COLO668 (cell line): Measurements from ENCODE around the gene LNX1.

ENCODE experiments used
- DNase-seq: peaks from one replicate; lab custom pipeline; 2025; ENCODE audit not compliant: unreplicated experiment; lab: John Stamatoyannopoulos, UW

Gene LNX1

DNA sequence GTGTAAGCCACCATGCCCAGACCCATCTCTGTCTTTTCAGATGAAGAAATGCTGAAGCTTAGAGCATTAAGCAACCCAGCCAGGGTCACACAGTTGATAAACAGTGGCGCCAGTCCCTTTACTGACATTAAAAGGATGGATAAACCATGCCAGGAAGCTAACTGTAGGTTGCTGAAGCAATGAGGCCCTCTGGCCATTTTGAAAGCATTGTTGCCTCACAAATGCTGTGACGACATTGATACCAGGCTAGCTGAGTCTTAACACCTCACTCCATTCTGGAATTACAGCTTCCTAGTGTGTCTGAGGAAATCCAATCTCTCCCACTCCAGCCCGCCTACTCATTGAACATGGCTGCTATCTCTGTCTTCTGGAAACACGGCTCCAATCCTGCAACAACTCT is 89.7 kb downstream of the LNX1 start:
- DNase-seq: no peak

DNA sequence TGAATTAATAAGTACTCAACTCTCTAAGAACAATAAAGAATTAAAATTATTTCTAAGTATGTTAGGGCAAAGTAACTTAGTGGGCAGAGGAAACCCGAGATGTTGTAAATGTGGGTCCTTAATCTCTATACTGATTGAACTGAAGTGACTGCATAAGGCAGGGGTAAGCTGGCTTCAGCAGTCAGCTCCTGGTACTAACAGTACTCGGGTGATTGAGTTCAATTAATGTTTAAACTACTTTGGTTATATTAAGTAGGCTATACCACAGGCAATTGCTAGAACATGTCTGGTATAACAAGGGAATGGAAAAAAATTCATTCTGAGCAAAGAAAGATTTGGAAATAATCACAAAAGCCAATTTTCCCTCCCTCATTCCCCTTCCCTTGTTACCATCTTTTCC is 90.7 kb downstream of the LNX1 start:
- DNase-seq: no peak

DNA sequence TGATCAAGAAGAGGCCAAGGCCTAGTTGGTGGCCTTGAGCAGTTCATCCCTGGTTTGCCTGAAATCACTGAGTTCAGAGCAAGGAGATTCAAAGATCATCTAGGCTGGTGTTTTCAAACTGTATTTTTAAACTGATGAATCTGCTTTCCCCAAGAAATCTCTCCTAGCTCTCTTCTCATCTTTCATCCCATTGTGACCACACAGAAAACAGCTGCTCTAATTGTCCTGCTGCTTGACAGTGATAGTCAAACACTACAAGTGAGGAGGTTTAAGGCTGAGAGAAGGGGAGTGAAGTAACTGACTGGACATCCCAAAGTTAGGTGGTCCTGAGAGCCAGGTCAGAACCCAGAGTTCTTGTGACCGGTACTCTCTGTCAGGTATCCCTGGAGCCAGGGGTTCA is 91.5 kb downstream of the LNX1 start:
- no peak for DNase-seq

DNA sequence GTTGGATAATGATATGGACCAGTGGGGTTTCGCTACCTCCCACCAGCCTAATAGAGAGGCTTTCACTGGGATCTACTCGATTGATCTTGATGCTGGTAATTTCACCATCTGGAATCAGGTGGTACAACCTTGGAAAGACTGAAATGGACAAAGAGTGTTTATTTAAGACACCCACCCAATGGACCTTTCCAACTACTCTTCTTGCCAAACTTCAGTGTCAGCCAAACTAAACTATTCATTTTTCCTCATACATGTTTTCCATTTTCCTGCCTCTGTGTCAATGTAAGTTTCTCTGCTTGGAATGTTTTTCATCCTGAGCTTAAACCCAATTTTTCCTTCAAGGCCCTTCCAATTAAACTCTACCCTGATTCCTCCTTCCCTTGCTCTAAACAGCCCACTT is 92.6 kb downstream of the LNX1 start:
- DNase-seq: no peak

DNA sequence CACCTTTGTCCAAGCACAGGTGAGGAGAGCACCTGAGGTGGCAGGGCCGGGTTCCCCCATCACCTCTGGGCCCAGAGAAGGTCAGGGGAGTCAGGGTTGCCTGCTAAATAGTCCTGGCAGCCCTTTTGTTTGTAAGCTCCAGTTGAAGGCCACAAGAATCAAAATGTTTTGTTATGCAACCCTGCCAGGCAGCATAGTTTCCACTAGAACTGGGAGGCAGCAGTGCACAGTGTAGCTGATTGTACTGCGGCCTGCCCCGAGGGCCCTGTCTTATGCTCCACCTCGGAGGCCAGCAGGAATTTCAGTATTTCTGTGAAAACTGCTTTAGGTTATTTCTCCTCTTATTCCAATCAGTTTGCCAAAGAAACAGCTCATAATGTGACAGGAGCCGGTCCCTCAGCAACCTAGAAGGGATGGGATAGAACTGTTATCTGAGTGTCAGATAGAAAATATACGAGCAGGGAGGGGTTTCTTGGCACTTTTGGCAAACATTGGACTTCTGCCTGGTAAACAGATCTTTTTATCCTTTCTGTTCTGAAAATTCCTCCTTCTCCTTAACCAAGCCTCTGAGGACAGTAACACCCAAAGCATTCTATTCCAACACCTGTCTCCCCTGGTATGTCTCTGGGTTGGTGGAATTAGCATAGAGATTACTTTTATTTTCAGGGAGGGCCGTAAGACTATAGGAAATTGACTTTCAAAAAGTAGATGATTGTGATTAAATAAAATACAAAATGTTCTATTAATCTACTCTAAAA is 93.6 kb downstream of the LNX1 start:
- no peak for DNase-seq

DNA sequence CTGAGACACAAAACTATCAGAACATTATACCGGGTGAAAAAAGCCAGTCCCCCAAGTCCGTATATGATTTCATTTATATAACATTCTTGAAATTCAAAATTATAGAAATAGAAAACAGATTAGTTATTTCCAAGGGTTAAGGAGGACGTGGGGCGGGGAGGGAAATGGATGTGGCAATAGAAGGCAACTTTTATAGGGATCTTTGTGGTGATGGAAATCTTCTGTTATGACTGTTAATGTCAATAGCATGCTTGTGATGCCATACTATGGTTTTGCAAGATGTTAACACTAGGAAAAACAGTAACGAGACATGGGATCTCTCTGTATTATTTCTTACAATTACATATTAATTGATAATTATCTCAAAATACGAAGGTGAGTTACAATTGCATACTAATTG is 96.4 kb downstream of the LNX1 start:
- no peak for DNase-seq

DNA sequence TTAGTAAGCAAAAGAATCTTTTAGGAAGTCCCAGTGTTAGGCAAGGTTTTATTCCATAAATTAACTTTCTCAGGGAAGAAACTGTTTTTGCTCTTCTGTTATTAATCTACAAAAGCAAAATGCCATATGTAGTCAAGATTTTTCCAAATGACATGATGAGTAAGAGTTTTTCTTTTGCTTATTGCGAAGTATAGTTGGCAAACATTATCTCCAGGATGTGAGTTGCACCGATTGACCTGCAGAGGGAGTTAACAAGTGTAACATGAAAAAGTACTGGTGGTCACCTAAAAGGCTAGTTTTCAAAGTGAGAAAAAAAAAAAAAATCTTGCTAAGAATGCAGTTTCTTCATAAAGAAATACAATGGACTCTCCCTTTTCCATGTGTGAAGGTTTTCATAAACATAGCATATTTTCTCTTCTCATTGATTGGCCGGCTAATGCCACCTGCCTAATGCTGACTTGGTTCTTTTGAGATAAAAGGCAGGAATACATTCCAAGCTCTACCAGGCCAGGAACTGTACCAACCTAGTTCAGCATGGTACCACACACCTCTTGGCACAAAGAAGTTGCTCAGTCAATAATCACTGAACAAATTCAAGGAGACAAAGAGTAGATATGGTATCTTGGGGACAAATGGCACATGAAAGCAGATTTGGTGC is 100.2 kb downstream of the LNX1 start:
- DNase-seq: peak; percentile 29

DNA sequence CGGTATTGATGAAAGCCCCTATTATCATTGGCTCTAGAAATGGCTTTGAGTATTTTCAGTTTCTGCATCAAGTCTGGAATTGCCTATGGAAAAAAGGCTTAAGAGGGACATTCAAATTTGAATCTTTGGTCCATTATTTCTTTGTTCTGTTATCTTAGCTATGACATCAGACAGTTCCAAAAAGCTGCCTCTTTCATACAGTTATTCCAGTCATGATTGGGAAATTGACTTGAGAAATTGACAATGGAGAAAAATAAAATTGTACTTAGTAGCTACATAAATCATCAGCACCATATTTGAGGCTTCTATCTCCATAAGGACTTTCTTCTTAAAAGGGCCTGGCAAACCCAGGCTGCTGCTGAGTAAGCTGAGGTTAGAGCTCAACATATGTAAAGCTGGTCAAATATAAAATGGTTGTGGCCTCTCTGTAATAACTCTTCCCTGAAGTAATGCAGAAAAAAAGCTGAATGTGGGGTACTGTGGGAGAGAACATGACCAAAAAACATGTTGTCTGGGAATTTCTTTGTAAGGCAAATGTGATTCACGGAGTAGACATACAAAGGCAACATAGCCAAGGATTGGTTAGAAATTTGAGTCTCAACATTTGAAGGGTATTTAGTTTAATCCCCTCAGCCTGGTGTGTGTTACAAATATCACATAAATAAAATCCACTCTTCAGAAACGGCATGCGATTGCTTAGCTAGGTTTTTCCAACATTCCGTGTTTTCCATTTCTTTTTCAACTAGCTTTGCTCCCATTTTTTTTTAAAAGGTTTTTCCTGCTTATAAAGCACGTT is 100.9 kb downstream of the LNX1 start:
- DNase-seq: no peak

DNA sequence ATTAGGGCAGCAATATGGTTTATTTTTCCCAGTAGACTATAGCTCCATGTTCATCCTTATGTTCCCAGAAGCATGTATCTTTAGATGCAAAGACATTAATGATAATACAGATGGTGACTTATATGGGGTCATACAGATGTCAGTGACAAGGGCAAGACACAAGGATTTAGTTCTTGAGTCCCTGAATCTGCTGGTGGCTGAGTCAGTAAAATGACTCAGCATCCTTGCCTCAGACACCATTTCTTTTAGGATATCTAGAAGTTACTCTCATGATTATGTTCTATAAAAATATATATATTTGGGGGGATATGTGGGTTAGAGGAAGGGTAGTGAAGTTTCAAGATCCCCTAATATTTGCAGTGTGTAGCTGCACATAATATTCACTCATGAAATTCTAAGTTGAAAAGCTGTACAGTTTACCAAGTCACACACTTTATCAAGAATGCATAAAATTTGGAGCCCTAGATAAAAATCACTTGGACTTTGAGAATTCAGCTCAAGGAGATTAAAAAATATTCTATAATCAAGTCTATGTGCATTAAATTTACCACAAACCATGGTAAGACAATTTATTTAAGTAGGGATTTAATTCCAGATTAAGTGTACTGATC is 101.9 kb downstream of the LNX1 start:
- no peak for DNase-seq

DNA sequence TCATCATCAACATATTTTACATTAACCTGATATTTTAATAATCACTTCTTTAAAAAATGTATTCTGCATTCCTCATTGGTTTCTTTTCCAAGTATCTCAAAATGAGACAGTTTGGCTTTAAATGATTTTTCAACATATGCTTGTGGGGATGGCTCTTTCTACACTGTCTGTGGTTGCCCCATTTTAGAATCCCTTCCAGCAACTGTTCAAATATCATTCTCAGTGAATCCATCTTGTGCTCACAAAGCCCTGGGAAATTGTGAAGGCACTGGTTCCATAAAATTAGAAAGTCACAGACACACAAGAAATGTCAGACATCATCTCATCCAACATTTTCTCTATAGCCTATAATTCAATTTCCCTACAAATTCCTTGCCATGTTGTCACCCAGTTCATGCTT is 103.5 kb downstream of the LNX1 start:
- DNase-seq: no peak

DNA sequence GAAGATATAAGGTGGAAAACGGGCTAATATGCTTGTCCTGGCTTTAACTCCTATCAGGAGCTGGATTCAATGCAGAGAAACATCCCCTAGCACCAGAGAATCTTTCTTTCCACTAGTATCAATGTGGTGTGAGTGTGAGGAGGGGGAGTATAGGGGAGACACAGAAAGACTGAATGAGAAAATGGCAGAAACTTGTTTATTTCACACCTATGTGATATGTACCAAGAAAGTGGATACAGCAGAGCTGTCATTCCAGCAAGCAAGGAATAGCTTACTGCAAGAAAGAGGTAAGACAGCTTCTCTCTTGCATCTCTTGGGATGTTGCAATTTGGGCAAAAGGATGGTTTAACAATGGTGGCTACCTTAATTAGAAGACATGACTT is 105.6 kb downstream of the LNX1 start:
- DNase-seq: no peak

DNA sequence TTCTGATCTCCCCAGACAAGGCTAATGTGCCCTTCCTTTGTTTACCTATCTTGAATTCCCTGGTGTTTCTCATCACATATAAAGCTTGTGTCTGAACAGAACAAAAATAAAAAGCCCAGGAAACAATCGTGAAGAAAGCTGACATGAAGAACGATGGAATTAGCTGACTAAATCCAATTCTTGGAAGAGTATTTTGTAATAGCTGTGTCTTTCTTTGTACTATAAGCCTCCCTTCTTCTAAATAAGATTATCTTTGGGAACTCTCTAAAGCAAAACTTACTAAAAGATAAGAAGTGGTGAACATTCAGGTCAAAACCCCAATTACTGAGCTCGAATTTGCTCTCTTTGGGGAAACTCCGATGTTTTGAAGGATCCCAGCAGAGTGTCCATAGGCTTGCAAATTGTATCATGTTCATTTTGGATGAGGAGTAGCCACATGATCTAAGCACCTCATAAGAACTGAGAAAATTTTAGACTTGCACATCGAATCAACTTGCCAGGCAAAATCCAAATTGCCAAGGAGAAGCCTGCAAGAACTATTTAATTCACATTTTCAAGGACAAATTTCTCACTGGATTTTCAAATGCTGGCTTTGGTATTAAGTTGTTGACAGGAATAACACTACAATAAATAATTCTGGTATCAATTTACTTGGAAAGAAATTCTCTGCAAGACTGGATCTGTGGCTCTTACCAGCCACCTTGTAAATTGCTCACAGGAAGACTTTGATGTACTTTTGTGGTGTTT is 106.2 kb downstream of the LNX1 start:
- no peak for DNase-seq

DNA sequence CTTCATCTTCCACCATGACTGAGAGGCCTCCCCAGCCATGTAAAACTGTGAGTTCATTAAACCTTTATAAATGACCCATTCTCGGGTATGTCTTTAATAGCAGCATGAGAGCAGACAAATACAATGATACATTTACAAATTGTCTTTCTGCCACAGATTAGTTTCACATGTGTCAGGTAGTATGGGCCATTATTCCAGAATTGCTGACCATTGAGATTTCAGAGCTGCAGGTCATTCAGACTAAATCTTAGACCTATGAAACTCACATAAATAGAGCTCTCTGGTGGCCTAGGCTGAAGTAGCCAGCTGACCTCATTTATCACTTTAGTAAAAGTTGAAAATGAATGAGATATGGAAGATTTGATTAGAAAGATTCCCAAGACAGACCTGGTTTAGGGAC is 108.0 kb downstream of the LNX1 start:
- DNase-seq: no peak

DNA sequence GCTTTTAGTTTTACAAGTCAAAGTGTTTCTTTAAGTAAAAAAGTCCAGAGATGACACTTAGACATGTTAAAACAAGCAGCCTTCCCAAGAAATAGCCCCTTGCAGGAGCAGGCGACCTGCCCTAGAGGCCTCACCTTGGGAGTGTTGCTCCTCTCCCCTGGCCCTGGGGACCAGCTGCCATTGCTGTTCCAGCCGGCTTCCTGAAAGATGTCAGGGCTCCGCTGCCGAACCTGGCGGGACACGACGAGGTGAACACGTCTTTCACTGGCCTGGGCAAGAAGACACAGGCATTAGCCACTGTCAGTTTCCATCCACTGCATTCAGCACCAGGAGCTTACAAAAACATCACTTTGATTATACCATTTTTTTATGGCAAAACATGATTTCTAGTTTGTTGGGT is 109.7 kb downstream of the LNX1 start:
- no peak for DNase-seq

DNA sequence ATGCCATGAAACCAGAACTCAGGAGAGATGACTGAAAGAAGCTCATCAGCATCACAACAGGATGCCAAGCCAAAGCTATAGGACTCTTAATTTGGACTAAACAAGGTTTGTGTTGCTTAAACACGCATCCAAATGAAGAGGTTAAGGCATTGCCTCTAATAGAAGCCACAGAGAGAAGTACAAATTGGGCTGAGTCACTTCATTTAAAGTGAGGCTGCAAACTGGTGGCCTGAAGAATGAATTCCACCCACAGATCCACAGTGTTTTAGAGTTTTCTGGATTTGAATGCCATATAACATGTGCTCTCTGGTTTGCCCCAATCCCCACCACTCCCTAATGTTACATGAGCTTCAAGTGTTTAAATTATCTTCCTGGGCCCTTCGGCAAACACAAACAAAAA is 110.4 kb downstream of the LNX1 start:
- no peak for DNase-seq

DNA sequence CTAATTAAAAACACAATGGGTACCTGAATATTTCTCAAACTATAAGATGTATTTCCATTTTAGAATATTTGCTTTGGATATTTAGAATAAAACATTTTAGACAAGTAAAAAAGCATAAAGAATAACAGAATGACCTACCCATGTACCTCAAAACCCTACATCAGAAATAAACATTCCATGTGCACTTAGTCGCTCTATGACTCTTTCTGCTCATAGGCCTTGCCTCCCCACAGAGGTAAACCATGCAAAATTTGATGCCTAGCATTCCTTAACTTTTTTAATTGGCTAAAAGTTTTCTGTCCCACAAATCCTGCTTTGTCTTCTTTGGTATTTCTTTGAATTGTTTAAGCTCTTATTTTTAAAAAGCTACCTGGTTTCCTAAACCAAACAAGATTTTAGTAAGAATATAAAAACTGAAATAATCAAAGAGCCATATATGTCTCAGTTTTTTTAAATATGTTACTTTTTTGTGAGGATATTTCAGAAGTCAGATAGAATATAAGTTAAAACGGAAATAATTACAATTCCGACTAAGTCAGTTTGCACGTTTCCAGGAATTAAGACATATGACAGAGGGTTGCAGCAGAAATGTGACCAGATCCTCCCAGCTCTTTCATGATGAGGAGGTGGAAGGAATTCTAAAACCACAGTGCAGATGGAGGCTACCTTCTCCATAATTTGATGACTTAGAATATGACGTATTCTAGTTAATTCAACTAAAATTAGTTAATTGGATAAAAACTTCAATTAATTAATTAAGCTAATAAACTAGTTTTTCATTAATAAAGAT is 111.4 kb downstream of the LNX1 start:
- no peak for DNase-seq

DNA sequence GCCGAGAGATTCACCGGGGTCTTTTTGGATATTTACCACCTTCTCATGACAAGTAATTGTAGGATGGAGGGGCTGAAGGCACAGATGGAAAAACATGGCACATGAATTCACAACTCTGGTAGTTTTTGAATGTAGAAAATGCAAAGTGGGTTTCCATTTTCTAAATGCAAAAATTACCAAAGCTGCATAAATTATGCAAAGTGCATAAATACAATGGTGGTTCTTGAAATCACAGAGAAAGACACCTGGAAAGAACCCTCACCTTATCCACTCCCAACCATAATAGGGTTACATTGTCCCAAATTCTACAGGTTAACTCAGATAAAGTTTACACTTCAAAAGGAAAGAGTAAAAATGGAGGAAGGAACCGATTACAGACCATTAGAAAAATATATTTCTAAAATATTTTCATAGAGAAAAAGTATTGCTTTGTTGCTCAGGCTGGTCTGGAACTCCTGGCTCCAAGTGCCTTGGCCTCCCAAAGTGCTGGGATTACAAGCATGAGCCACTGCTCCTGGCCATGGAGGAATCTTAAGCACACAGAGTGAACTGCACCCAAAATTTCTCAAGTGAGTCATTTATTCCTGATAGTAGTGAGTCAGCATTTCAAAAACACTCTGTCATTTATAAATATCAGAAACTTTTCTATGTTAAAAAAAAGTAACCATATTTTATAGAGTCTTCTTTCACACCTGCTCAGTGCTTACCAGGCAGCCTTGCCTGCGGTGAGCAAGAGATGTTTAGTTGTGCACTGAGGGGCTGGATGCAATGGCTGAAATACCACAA is 112.4 kb downstream of the LNX1 start:
- no peak for DNase-seq

DNA sequence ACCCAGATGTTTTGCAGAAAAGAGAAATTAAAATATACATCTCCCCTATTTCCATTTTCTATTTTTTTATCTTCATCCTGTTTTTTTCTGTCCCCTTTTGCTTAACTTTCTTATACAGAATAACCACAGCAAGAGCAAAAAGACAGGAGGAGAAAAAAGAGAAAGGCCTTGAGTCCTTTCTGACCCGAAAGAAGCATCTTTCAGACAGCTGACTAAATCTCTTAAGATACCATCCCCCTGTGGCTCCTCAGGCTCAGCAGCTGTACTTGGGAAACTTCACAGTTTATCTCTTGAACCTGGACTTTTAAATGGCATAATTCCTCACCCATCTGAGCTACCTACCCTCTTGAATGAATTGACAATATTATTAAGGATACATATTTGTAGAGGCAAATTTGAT is 113.7 kb downstream of the LNX1 start:
- DNase-seq: no peak

DNA sequence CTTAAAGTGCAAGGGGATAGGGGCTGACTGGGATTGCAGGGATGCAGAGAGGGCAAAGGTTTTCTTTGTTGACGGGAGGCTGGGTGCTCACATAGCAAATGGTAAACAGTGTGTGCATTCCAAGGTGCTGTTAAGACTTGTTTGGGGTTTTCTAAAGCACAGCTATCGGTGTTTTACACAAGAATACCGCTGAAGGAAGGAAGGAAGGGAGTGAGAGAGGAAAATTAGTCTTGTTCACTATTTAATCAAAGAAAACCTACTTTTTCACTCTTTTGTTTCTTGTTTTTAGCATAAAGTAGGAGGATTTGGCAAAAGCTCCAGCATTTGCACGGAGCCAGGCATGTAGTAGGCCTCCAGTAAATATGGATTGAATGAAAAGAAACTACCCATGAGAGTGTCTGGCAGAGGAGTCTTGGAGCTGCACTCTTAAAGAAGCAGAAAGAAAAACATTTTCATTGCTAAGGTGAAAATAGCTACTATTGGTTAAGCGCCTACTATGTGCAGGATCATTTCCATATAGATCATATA is 114.2 kb downstream of the LNX1 start:
- DNase-seq: no peak
